Mesenchymal stem cell (in vitro differentiated cells and primary cell): ENCODE results near the gene ATN1.

Experiments
- DNase-seq: peaks from one replicate; pipeline ENCODE4 v3.0.0-alpha.2; 2013
- H2AFZ ChIP-seq: one replicate; pipeline ENCODE4 v1.6.1; 2013; ENCODE audit warnings: low read depth, mild to moderate bottlenecking, control low read depth, inconsistent platforms, low read length, moderate library complexity
- H2AK5ac ChIP-seq: 2 replicates; pipeline ENCODE4 v1.6.1; 2013; ENCODE audit warnings: low read length, moderate library complexity, mild to moderate bottlenecking, inconsistent platforms; ENCODE audit not compliant: severe bottlenecking
- H2BK120ac ChIP-seq: one replicate; pipeline ENCODE4 v1.6.1; 2013; ENCODE audit warnings: low read depth, mild to moderate bottlenecking, inconsistent platforms, low read length, moderate library complexity
- H2BK12ac ChIP-seq, 2 experiments: one replicate each; pipeline ENCODE4 v1.6.1; 2013; ENCODE audit warnings: inconsistent platforms in 2 of 2, low read length in 2 of 2, mild to moderate bottlenecking in 2 of 2, moderate library complexity in 2 of 2, control low read depth in 1 of 2
- H2BK15ac ChIP-seq: one replicate; pipeline ENCODE4 v1.6.1; 2013; ENCODE audit warnings: mild to moderate bottlenecking, low read depth, inconsistent platforms; ENCODE audit not compliant: poor library complexity, severe bottlenecking
- H2BK5ac ChIP-seq: 2 replicates; pipeline ENCODE4 v1.6.1; 2013; ENCODE audit warnings: low read depth, mild to moderate bottlenecking, low read length, control low read depth, inconsistent platforms; ENCODE audit not compliant: poor library complexity, severe bottlenecking
- H3K14ac ChIP-seq, 2 experiments: one replicate each; pipeline ENCODE4 v1.6.1; 2013; ENCODE audit warnings: inconsistent platforms in 2 of 2, low read length in 2 of 2, control low read depth in 1 of 2, mild to moderate bottlenecking in 1 of 2, moderate library complexity in 1 of 2
- H3K18ac ChIP-seq, 2 experiments: one replicate each; pipeline ENCODE4 v1.6.1; 2013; ENCODE audit warnings: inconsistent platforms in 2 of 2, low read length in 2 of 2, control low read depth in 1 of 2, low read depth in 1 of 2, mild to moderate bottlenecking in 1 of 2
- H3K23ac ChIP-seq, 2 experiments: one replicate each; pipeline ENCODE4 v1.6.1; 2013; ENCODE audit warnings: inconsistent platforms in 2 of 2, low read length in 2 of 2, mild to moderate bottlenecking in 2 of 2, moderate library complexity in 2 of 2, control low read depth in 1 of 2
- H3K27ac ChIP-seq: 2 replicates; pipeline ENCODE4 v1.5.1; 2013; ENCODE audit warnings: mild to moderate bottlenecking, moderate library complexity, low read length, control low read depth, inconsistent platforms; ENCODE audit not compliant: poor library complexity, severe bottlenecking
- H3K27me3 ChIP-seq, 2 experiments: 2 replicates each; pipeline versions ENCODE4 v1.6.1 to v1.7.0; 2013; ENCODE audit warnings: low read length in 2 of 2, mild to moderate bottlenecking in 2 of 2, moderate library complexity in 2 of 2, control low read depth in 1 of 2, inconsistent platforms in 1 of 2; ENCODE audit not compliant: control insufficient read depth in 1 of 2, insufficient read depth in 1 of 2
- H3K36me3 ChIP-seq, 2 experiments: 2 replicates each; pipeline versions ENCODE4 v1.6.1 to v1.7.0; 2013; ENCODE audit warnings: low read length in 2 of 2, control low read depth in 1 of 2, inconsistent platforms in 1 of 2, low read depth in 1 of 2, mild to moderate bottlenecking in 1 of 2; ENCODE audit not compliant: insufficient read depth in 2 of 2, control insufficient read depth in 1 of 2
- H3K4ac ChIP-seq, 2 experiments: one replicate each; pipeline ENCODE4 v1.6.1; 2013; ENCODE audit warnings: inconsistent platforms in 2 of 2, low read length in 2 of 2, mild to moderate bottlenecking in 2 of 2, moderate library complexity in 2 of 2, control low read depth in 1 of 2, low read depth in 1 of 2
- H3K4me1 ChIP-seq: 2 replicates; pipeline ENCODE4 v1.6.1; 2013; ENCODE audit warnings: low read depth, low read length, control low read depth; ENCODE audit not compliant: control insufficient read depth, insufficient read depth
- H3K4me2 ChIP-seq: 2 replicates; pipeline ENCODE4 v1.6.1; 2013; ENCODE audit warnings: low read length, mild to moderate bottlenecking, inconsistent platforms; ENCODE audit not compliant: poor library complexity, severe bottlenecking
- H3K4me3 ChIP-seq, 2 experiments: 2 replicates each; pipeline versions ENCODE4 v1.5.1 to v1.7.0; 2013; ENCODE audit warnings: low read length in 2 of 2, mild to moderate bottlenecking in 2 of 2, control low read depth in 1 of 2, low read depth in 1 of 2; ENCODE audit not compliant: insufficient read depth in 1 of 2
- H3K79me1 ChIP-seq: replicated peaks from 2 replicates; pipeline ENCODE4 v1.6.1; 2013; ENCODE audit warnings: mild to moderate bottlenecking, control low read depth, low read length, inconsistent platforms; ENCODE audit not compliant: poor library complexity, severe bottlenecking
- H3K9ac ChIP-seq: 2 replicates; pipeline ENCODE4 v1.7.0; 2013; ENCODE audit warnings: mild to moderate bottlenecking, low read length, moderate library complexity
- H3K9me3 ChIP-seq: 2 replicates; pipeline ENCODE4 v1.7.0; 2013; ENCODE audit warnings: mild to moderate bottlenecking, low read length; ENCODE audit not compliant: control insufficient read depth
- H4K8ac ChIP-seq: one replicate; pipeline ENCODE4 v1.6.1; 2013; ENCODE audit warnings: inconsistent platforms, mild to moderate bottlenecking, low read length, moderate library complexity
- H4K91ac ChIP-seq: one replicate; pipeline ENCODE4 v1.6.1; 2013; ENCODE audit warnings: mild to moderate bottlenecking, low read length, inconsistent platforms
- WGBS: methylation state at CpG from one replicate; pipeline ENCODE4 v1.1.7; 2013; ENCODE audit warnings: mixed read lengths; 5-methylcytosine and 5-hydroxymethylcytosine counted together

The ATN1 gene

GRCh38 chr12:6950401-6950801 lies 22.6 kb downstream of the ATN1 start:
- Histone ChIP-seq H3K18ac (no peak overlapping the region), H3K9me3 (no peaks in the 10 kb centered on the region), H3K4me3 (no peak overlapping the region), H2AFZ (no peak overlapping the region), H3K36me3 (peaks cover 8 to 18% of the 10 kb centered on the region in 2 experiments), H3K4me1 (peaks cover 27% of the 10 kb centered on the region), H3K79me1 (peaks cover 5% of the 10 kb centered on the region), H4K91ac (no peak overlapping the region), H2BK120ac (no peak overlapping the region), H2BK5ac (no peak overlapping the region), H4K8ac (no peak overlapping the region), H3K4ac (no peak overlapping the region), H2BK15ac (no peak overlapping the region), H2BK12ac (no peak overlapping the region), H3K14ac (no peak overlapping the region), H3K4me2 (no peak overlapping the region), H3K27ac (no peak overlapping the region), H3K9ac (no peak overlapping the region), H3K23ac (no peak overlapping the region), H3K27me3 (peaks cover 0 to 15% of the 10 kb centered on the region in 2 experiments), H2AK5ac (no peak overlapping the region)
- 98% methylated on average over 1 of the region's 1 CpG for WGBS
- DNase-seq = no peak

GRCh38 chr12:6950811-6951540 lies 23.2 kb downstream of the ATN1 start, which contains the start of gene PTPN6:
Gene PTPN6, plus strand, starts transcription at chr12:6951356. Its CDS starts 157 bp downstream, at chr12:6951513.
- DNase-seq = no peak
- Histone ChIP-seq H2BK5ac (no peak within 1 kb of the TSS), H3K18ac (no peak within 1 kb of the TSS), H2BK120ac (no peak within 1 kb of the TSS), H3K9me3 (no peaks in the 10 kb centered on the region), H3K9ac (no peak within 1 kb of the TSS), H3K23ac (no peak within 1 kb of the TSS), H2BK15ac (peak within 1 kb of the TSS; percentile 38), H3K27me3 (peaks cover 0 to 15% of the 10 kb centered on the region in 2 experiments), H3K14ac (peak within 1 kb of the TSS in 1 of 2 experiments; percentile 26), H3K4ac (no peak within 1 kb of the TSS), H2AFZ (no peak within 1 kb of the TSS), H3K4me1 (peaks cover 21% of the 10 kb centered on the region), H3K36me3 (peaks cover 2 to 17% of the 10 kb centered on the region in 2 experiments), H4K91ac (peak within 1 kb of the TSS; percentile 7), H3K79me1 (peaks cover 5% of the 10 kb centered on the region), H3K4me3 (no peak within 1 kb of the TSS), H3K4me2 (no peak within 1 kb of the TSS), H4K8ac (no peak within 1 kb of the TSS), H2BK12ac (no peak within 1 kb of the TSS), H3K27ac (no peak within 1 kb of the TSS), H2AK5ac (no peak within 1 kb of the TSS)
- WGBS = 87% methylated on average over 25 of the region's 25 CpGs

GRCh38 chr12:6951551-6952120 lies 23.9 kb downstream of the ATN1 start:
- H3K79me1 ChIP-seq = peaks cover 5% of the 10 kb centered on the region
- no peak overlapping the region for H2BK5ac ChIP-seq
- no peak overlapping the region for H2AK5ac ChIP-seq
- no peak overlapping the region for H3K4me2 ChIP-seq
- H2BK15ac ChIP-seq = no peak overlapping the region
- peaks cover 0 to 15% of the 10 kb centered on the region in 2 experiments for H3K27me3 ChIP-seq
- H3K27ac ChIP-seq = no peak overlapping the region
- H3K36me3 ChIP-seq = peaks cover 0 to 23% of the 10 kb centered on the region in 2 experiments
- no peak overlapping the region for H3K18ac ChIP-seq
- no peak overlapping the region for H4K8ac ChIP-seq
- H3K4ac ChIP-seq = no peak overlapping the region
- peaks cover 15% of the 10 kb centered on the region for H3K4me1 ChIP-seq
- WGBS = 95% methylated on average over 20 of the region's 20 CpGs
- H3K23ac ChIP-seq = no peak overlapping the region
- no peak for DNase-seq
- H3K9ac ChIP-seq = no peak overlapping the region
- no peak overlapping the region for H2BK12ac ChIP-seq
- no peak overlapping the region for H3K4me3 ChIP-seq
- H3K9me3 ChIP-seq = no peaks in the 10 kb centered on the region
- no peak overlapping the region for H2AFZ ChIP-seq
- no peak overlapping the region for H2BK120ac ChIP-seq
- H3K14ac ChIP-seq = no peak overlapping the region
- peak overlapping the region; percentile 7 for H4K91ac ChIP-seq

GRCh38 chr12:6952121-6952862 lies 24.5 kb downstream of the ATN1 start:
- no peak overlapping the region for H2BK120ac ChIP-seq
- H3K27ac ChIP-seq = no peak overlapping the region
- H3K4me1 ChIP-seq = peaks cover 11% of the 10 kb centered on the region
- peak overlapping the region; percentile 38 for H2BK15ac ChIP-seq
- no peak overlapping the region for H4K8ac ChIP-seq
- H3K4ac ChIP-seq = no peak overlapping the region
- H2AK5ac ChIP-seq = no peak overlapping the region
- H3K18ac ChIP-seq = no peak overlapping the region
- H4K91ac ChIP-seq = peak overlapping the region; percentile 7
- no peak overlapping the region for H3K4me3 ChIP-seq
- H3K27me3 ChIP-seq = peaks cover 0 to 18% of the 10 kb centered on the region in 2 experiments
- H3K9me3 ChIP-seq = no peaks in the 10 kb centered on the region
- H3K4me2 ChIP-seq = no peak overlapping the region
- H3K36me3 ChIP-seq = peaks cover 0 to 26% of the 10 kb centered on the region in 2 experiments
- no peak overlapping the region for H2AFZ ChIP-seq
- H3K79me1 ChIP-seq = peaks cover 5% of the 10 kb centered on the region
- 73% methylated on average over 22 of the region's 22 CpGs for WGBS
- DNase-seq = no peak
- no peak overlapping the region for H3K23ac ChIP-seq
- no peak overlapping the region for H3K14ac ChIP-seq
- no peak overlapping the region for H3K9ac ChIP-seq
- H2BK5ac ChIP-seq = no peak overlapping the region
- no peak overlapping the region for H2BK12ac ChIP-seq
